Prostate gland (tissue), 2 donors: ENCODE data around the gene TMEM140. TPM values are rescaled to one million over a fixed set of nuclear protein-coding genes. Genes with fewer than 3 reads are reported as not detected.
"Not testable (repeated sequence)": the region's sequence is repeated elsewhere in the genome, so short reads cannot be mapped to it uniquely, and the experiment has no call there.

Experiments
- DNase-seq: peaks from one replicate; pipeline ENCODE4 v3.0.0-alpha.2; 2019; ENCODE audit warnings: low spot score
- H3K27ac ChIP-seq, 2 donors: fragments of 200-600 bp; sonication (generic); 2 replicates each; pipeline ENCODE4 v1.5.1; 2017 to 2019
- H3K27me3 ChIP-seq: fragments of 200-600 bp; sonication (generic); replicated peaks from 2 replicates; pipeline ENCODE4 v1.5.1; 2019; ENCODE audit not compliant: insufficient read depth
- H3K36me3 ChIP-seq, 2 donors: fragments of 200-600 bp; sonication (generic); 1 replicate in 1 of 2; 2 replicates in 1 of 2; pipeline versions ENCODE4 v1.5.1 to v1.8.1; 2017 to 2019
- H3K4me1 ChIP-seq: fragments of 200-600 bp; sonication (generic); replicated peaks from 2 replicates; pipeline ENCODE4 v1.5.1; 2019
- H3K4me3 ChIP-seq, 2 donors: fragments of 200-600 bp; sonication (generic); 2 replicates each; pipeline ENCODE4 v1.5.1; 2017 to 2019
- H3K9me3 ChIP-seq: fragments of 200-600 bp; sonication (generic); 2 replicates; pipeline ENCODE4 v1.5.1; 2017
- CTCF ChIP-seq, 4 experiments: fragments of 200-600 bp in 2 of 4; fragments of 450-650 bp in 2 of 4; sonication (generic) in 2 of 4; IDR thresholded peaks; 1 replicate in 3 of 4; 2 replicates in 1 of 4; pipeline ENCODE4 v1.5.1; 2016 to 2019; ENCODE audit warnings: antibody characterized with exemption in 4 of 4, mild to moderate bottlenecking in 2 of 4, moderate library complexity in 2 of 4
- POLR2A ChIP-seq: fragments of 450-650 bp; IDR thresholded peaks from one replicate; pipeline ENCODE4 v1.6.1; 2016; ENCODE audit warnings: antibody characterized with exemption, mild to moderate bottlenecking
- POLR2AphosphoS5 ChIP-seq: sonication (generic); formaldehyde crosslinking; IDR thresholded peaks from one replicate; pipeline ENCODE4 v1.6.1; 2017; ENCODE audit warnings: antibody characterized with exemption
- WGBS: methylation state at CpG from one replicate; pipeline ENCODE4 v1.1.5; 2018; 5-methylcytosine and 5-hydroxymethylcytosine counted together
- intact Hi-C: fragments of 100-400 bp; cut with DNase I; formaldehyde crosslinking; loops from one replicate; pipeline ENCODE4 v1.14.2; 2022
- total RNA-seq, 2 donors: library from RNA; depleted of rRNA; stranded (reverse); fragments of >200 nt; gene quantifications; one replicate each; pipeline ENCODE4 v1.1.0, GENCODE V29; 2016

The TMEM140 gene
- total RNA-seq, 2 donors from 2014 or later, result 8.2 to 14.6 TPM

- WGBS, result 90% methylated on average over 1 of the region's 1 CpG
- no peaks in the 10 kb centered on the region for H3K27me3 ChIP-seq
- H3K4me3 ChIP-seq, result no peak overlapping the region
- no peak overlapping the region for H3K27ac ChIP-seq
- H3K9me3 ChIP-seq, result no peaks in the 10 kb centered on the region
- no peak for TF ChIP-seq POLR2AphosphoS5
- no peak for TF ChIP-seq CTCF (IDR thresholded peaks at IDR 0.05)
- TF ChIP-seq POLR2A, result no peak
- H3K4me1 ChIP-seq, result no peaks in the 10 kb centered on the region
- no peaks in the 10 kb centered on the region for H3K36me3 ChIP-seq
- no peak for DNase-seq
- intact Hi-C loops, result no loop called here
Measured at GRCh38 chr7:135109976-135110375, 37.9 kb upstream of the TMEM140 start.

- Histone ChIP-seq H3K27me3 (no peaks in the 10 kb centered on the region), H3K4me3 (no peak overlapping the region), H3K27ac (no peak overlapping the region), H3K9me3 (no peaks in the 10 kb centered on the region), H3K4me1 (no peaks in the 10 kb centered on the region), H3K36me3 (no peaks in the 10 kb centered on the region)
- no peak for DNase-seq
- 74% methylated on average over 2 of the region's 2 CpGs for WGBS
- TF ChIP-seq POLR2A, result no peak
- intact Hi-C loops, result no loop called here
Measured at GRCh38 chr7:135111379-135111778, 36.5 kb upstream of the TMEM140 start.

DNA sequence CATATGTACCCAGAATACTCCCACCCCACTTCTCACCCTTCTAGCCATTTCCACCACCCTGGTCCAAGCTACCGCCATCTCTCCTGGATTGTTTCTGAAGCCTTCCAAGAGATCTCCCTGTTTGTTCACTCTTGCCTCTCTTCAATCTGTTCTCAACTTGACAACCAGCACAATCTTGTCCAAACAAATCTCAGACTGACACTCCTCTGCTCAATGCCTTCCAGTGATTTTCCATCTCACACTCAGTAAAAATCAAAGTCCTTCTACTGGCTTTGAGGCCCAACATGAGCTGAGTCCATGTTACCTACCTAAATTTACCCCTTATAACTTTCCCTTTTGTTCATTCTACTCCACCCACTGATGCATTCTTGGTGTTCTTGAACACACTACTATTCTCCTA lies 33.2 kb upstream of the TMEM140 start:
- 100% methylated on average over 1 of the region's 1 CpG for WGBS
- Histone ChIP-seq H3K4me3 (no peak overlapping the region), H3K4me1 (no peaks in the 10 kb centered on the region), H3K27ac (no peak overlapping the region), H3K36me3 (no peaks in the 10 kb centered on the region), H3K9me3 (no peaks in the 10 kb centered on the region), H3K27me3 (no peaks in the 10 kb centered on the region)
- intact Hi-C loops, result no loop called here
- no peak for DNase-seq
- no peak for TF ChIP-seq POLR2A
- no peak for TF ChIP-seq CTCF (IDR thresholded peaks at IDR 0.05)
- no peak for TF ChIP-seq POLR2AphosphoS5

DNA sequence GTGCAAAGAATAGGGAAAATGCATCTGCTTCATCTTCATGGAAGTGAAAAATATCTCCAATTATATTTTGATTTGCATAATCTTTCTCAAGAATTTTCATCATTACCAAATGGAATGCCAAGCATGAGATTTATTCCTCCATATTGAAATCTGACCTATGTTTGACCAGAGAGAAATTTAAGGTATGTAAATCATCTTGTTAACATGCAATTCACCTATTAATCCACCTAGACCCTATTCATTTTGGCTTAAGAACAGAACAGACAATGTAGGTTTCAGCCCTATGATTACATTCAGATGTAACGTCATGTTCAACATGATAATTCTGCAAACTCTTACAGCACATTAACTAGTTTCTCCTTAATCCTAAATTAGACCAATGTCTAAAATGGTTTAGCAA lies 30.8 kb upstream of the TMEM140 start:
- no peak for DNase-seq
- Histone ChIP-seq H3K4me3 (no peak overlapping the region), H3K27ac (no peak overlapping the region), H3K4me1 (no peaks in the 10 kb centered on the region), H3K27me3 (no peaks in the 10 kb centered on the region), H3K36me3 (no peaks in the 10 kb centered on the region), H3K9me3 (no peaks in the 10 kb centered on the region)
- TF ChIP-seq CTCF (IDR thresholded peaks at IDR 0.05) (no peak), POLR2A (no peak)
- intact Hi-C loops, result no loop called here
- 92% methylated on average over 1 of the region's 1 CpG for WGBS

DNA sequence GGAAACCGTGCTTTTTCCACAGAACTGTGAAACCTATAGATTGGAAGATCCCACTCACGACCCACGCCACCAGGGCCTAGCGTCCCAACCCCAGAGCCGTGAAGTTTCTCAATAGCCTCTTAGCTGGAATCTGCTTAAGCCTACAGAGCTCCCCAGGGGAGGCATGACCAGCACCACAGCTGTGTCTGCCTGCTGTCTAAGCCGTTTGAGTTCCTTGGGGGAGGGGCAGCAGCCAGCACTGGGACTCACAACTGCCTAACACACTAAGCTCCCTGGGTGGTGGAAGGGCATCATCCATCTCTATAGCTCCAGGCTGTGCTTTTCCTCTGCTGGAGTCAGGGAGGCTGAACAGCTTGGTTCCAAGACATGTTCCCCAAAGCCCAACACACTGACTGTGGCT lies 26.0 kb upstream of the TMEM140 start:
- Histone ChIP-seq H3K36me3 (no peaks in the 10 kb centered on the region), H3K27ac (no peak overlapping the region), H3K4me1 (no peaks in the 10 kb centered on the region), H3K9me3 (no peaks in the 10 kb centered on the region), H3K27me3 (no peaks in the 10 kb centered on the region), H3K4me3 (no peak overlapping the region)
- DNase-seq, result no peak
- intact Hi-C loops, result no loop called here
- WGBS, result 68% methylated on average over 6 of the region's 6 CpGs
- TF ChIP-seq POLR2AphosphoS5 (no peak), POLR2A (no peak), CTCF (IDR thresholded peaks at IDR 0.05) (no peak)

DNA sequence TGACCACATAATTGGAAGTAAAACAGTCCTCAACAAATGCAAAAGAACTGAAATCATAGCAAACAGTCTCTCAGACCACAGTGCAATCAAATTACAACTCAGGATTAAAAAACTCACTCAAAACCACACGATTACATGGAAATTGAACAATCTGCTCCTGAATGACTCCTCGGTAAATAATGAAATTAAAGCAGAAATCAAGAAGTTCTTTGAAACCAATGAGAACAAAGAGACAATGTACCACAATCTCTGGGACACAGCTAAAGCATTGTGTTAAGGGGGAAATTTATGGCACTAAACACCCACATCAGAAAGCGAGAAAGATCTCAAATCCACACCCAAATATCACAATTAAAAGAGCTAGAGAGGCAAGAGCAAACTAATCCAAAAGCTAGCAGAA lies 23.2 kb upstream of the TMEM140 start:
- DNase-seq, H3K36me3 ChIP-seq, intact Hi-C loops, H3K4me3 ChIP-seq, H3K27ac ChIP-seq, H3K9me3 ChIP-seq, H3K4me1 ChIP-seq, H3K27me3 ChIP-seq: not testable (repeated sequence)
- WGBS, result 80% methylated on average over 3 of the region's 3 CpGs
